ENCODE data around the gene CAMSAP1. TPM values are rescaled to one million over a fixed set of nuclear protein-coding genes. Genes with fewer than 3 reads are reported as not detected.

Gene CAMSAP1
- total and polyA plus RNA-seq, 2 of the 4 experiments (the other 2 are of a cell fraction), result 8.2 to 19.5 TPM

DNA sequence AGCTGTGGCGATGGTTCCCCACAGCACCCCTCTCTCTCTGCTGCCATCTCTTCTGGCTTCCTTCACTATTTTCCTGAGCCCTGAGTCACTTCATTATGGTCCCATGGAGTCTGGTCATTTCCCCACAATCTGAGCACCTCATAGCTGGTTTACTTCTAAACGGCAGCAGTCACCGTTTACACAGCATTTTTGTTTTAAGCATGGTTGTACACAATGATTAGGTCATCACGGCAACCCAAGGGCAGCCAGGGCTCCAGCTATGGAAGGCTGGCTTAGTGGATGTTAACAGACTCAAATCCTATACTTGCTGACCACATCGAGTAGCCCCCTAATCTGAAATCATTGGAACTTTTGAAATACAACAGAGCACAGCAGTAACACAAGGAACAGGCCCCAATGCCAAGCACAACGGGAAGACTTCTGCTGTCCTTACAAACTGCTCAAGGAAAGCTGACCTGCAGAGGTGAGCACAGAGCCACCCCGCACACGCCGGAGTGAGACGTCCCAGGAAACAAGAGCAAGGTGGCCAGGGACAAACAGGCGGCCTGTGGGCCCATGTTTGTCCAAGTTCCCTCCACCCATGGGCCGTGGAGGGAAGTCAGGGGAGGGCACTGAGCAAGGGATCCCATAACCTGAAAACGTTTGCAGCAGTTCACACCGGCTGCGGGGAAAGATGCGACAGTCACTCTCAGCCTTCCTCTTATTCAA lies 22.9 kb downstream of the CAMSAP1 start (continued):
- TF ChIP-seq, protein P1, sequence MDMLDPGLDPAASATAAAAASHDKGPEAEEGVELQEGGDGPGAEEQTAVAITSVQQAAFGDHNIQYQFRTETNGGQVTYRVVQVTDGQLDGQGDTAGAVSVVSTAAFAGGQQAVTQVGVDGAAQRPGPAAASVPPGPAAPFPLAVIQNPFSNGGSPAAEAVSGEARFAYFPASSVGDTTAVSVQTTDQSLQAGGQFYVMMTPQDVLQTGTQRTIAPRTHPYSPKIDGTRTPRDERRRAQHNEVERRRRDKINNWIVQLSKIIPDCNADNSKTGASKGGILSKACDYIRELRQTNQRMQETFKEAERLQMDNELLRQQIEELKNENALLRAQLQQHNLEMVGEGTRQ (IDR thresholded peaks at IDR 0.05; ENCODE audit: low read depth, low read length), result no peak

DNA sequence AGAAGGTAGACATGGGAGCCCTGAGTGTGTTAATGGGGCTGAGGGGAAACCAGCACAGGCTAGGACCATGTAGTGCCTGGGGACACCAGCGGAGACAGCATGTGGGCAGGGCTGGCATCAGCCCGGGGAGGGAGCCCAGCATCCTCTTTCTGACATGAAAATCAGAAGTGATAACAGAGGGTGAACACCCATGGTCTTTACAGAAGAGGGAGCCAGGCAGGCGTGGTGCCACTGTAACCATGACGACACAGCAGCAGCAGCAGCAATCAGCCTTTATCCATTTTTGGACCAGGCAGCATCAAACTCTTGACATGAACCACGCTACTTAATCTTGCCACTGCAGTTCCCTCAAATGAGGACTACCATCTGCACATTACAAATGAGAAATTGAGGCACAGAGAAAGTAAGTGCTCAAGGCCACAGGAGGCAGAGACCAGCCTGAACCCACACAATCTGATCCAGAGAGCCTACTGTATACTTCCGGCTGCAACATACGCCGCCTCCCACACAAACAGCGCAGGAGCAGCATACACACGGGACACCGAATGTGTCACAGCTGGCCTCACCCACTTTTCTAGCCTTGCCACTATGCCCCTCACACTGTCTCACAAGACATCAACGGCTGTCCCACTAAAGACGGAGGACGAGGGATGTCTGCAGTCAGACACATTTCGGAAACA lies 23.8 kb downstream of the CAMSAP1 start:
- WGBS, 2 experiments (ENCODE audit: extremely low coverage in 2 of 2, insufficient read length in 1 of 2), result 85% methylated on average over 4 of the region's 15 CpGs; no CpG with 5 or more reads in 1 of the 2 experiments
- dilution Hi-C loops (cut with HindIII; ENCODE audit: low sequenced_read_pairs, unreplicated experiment), result no loop called here
- H4K20me1 ChIP-seq (ENCODE audit: insufficient read depth, low read length), result peaks cover 88% of the 10 kb centered on the region

More for the DNA sequence above, 23.8 kb downstream of the CAMSAP1 start:
- no peak overlapping the region for H3K56ac ChIP-seq (ENCODE audit: extremely low read depth, insufficient read depth, low read length)
- no peak overlapping the region for H4K91ac ChIP-seq (ENCODE audit: insufficient read depth, low read depth, low read length)
- CTCF ChIA-PET, result no interaction called here
- H3K4me3 ChIP-seq (ENCODE audit: insufficient read depth, low read depth, low read length), result no peak overlapping the region
- H2AK5ac ChIP-seq (ENCODE audit: low read depth, low read length), result peak overlapping the region; percentile 36; the same call in 1 of the 2 replicates
- no peak overlapping the region for H3K9ac ChIP-seq (ENCODE audit: low read depth, low read length)
- H3K9me1 ChIP-seq (ENCODE audit: insufficient read depth, low read length), result peaks cover 65% of the 10 kb centered on the region
- no peak for DNase-seq
- H3K36me3 ChIP-seq (ENCODE audit: control insufficient read depth, insufficient read depth, low read length), result peaks cover 4% of the 10 kb centered on the region
- H4K5ac ChIP-seq (ENCODE audit: low read depth, low read length), result no peak overlapping the region
- TF ChIP-seq, protein P1 (IDR thresholded peaks at IDR 0.05; ENCODE audit: low read depth, low read length), result no peak
- TF ChIP-seq CEBPB (IDR thresholded peaks at IDR 0.05; ENCODE audit: low read depth, low read length) (no peak), FOS (IDR thresholded peaks at IDR 0.05; ENCODE audit: low read depth, low read length) (no peak)
- H3K18ac ChIP-seq (ENCODE audit: low read depth, low read length), result no peak overlapping the region
- in situ Hi-C loops (cut with MboI; ENCODE audit: low sequenced_read_pairs), result no loop called here
- H4K8ac ChIP-seq (ENCODE audit: low read depth in 2 of 2, low read length in 2 of 2), result no peak overlapping the region
- no peak overlapping the region for H3K27ac ChIP-seq (ENCODE audit: insufficient read depth, low read length)
- H3K23ac ChIP-seq (ENCODE audit: low read depth, low read length), result 0 out of 2 replicates have a peak overlapping the region, but pooled peaks have one; percentile 42
- no peaks in the 10 kb centered on the region for H3K27me3 ChIP-seq (ENCODE audit: control insufficient read depth, insufficient read depth, low read length)
- no peak overlapping the region for H2BK120ac ChIP-seq (ENCODE audit: low read depth, low read length)
- intact Hi-C loops (cut with micrococcal nuclease), result no loop called here
- peaks cover 32% of the 10 kb centered on the region for H3K4me1 ChIP-seq (ENCODE audit: control insufficient read depth, insufficient read depth, low read length)
- H3K9me3 ChIP-seq (ENCODE audit: control insufficient read depth, insufficient read depth, low read length), result no peaks in the 10 kb centered on the region
- ATAC-seq (ENCODE audit: low read depth), result no peak
- H3K4ac ChIP-seq (ENCODE audit: low read depth, low read length), result no peak overlapping the region
- H2AFZ ChIP-seq (replicated peaks; ENCODE audit: low read length, poor library complexity), result no peak overlapping the region
- H3K79me1 ChIP-seq (ENCODE audit: low read depth in 1 of 2, low read length in 2 of 2), result peaks cover 33 to 98% of the 10 kb centered on the region in 2 experiments
- POLR2A ChIA-PET (ENCODE audit: unreplicated experiment), result no interaction called here
- peak overlapping the region; percentile 3 for H2AK9ac ChIP-seq (replicated peaks; ENCODE audit: low read depth, low read length, poor library complexity)
- H3K14ac ChIP-seq (replicated peaks; ENCODE audit: low read depth, low read length), result no peak overlapping the region
- no peak overlapping the region for H2BK20ac ChIP-seq (ENCODE audit: low read depth, low read length)
- no peak overlapping the region for H2BK5ac ChIP-seq (ENCODE audit: low read depth, low read length, poor library complexity, severe bottlenecking)
- H2BK15ac ChIP-seq (ENCODE audit: low read depth, low read length), result no peak overlapping the region
- no peak overlapping the region for H3K4me2 ChIP-seq (ENCODE audit: low read depth, low read length)
- BruUV-seq (replicated peaks), result no TSS peak

All from IMR-90 (cell line).